Aorta (tissue), 5 donors: ENCODE results near the gene EDC3. TPM values are rescaled to one million over a fixed set of nuclear protein-coding genes. Genes with fewer than 3 reads are reported as not detected.

Experiments used
- ATAC-seq: fragments of 200-7000 bp; cut with Tn5 transposase; one replicate; pipeline ENCODE4 v1.9.1; 2022; ENCODE audit warnings: moderate library complexity; ENCODE audit not compliant: low FRiP score
- DNase-seq, 2 donors: peaks; one replicate each; pipeline ENCODE4 v3.0.0-alpha.2; 2020
- H3K27ac ChIP-seq, 2 donors: one replicate each; pipeline ENCODE4 v1.5.1; 2013; ENCODE audit warnings: low read length in 2 of 2, mild to moderate bottlenecking in 2 of 2, moderate library complexity in 2 of 2, control low read depth in 1 of 2, inconsistent platforms in 1 of 2, low read depth in 1 of 2
- H3K27me3 ChIP-seq, 2 donors: one replicate each; pipeline ENCODE4 v1.6.1; 2013; ENCODE audit warnings: control low read depth in 1 of 2, low read length in 1 of 2, mild to moderate bottlenecking in 1 of 2, moderate library complexity in 1 of 2; ENCODE audit not compliant: insufficient read depth in 2 of 2, control insufficient read depth in 1 of 2
- H3K36me3 ChIP-seq, 2 donors: one replicate each; pipeline ENCODE4 v1.6.1; 2013; ENCODE audit warnings: control low read depth in 1 of 2, low read length in 1 of 2, mild to moderate bottlenecking in 1 of 2; ENCODE audit not compliant: insufficient read depth in 2 of 2, control insufficient read depth in 1 of 2
- H3K4me1 ChIP-seq, 2 donors: one replicate each; pipeline ENCODE4 v1.6.1; 2013; ENCODE audit warnings: low read length in 2 of 2, control low read depth in 1 of 2, mild to moderate bottlenecking in 1 of 2, moderate library complexity in 1 of 2; ENCODE audit not compliant: insufficient read depth in 2 of 2, control insufficient read depth in 1 of 2
- H3K4me3 ChIP-seq, 2 donors: one replicate each; pipeline ENCODE4 v1.5.1; 2013; ENCODE audit warnings: low read length in 2 of 2, control low read depth in 1 of 2, mild to moderate bottlenecking in 1 of 2
- H3K9me3 ChIP-seq: one replicate; pipeline ENCODE4 v1.6.1; 2013; ENCODE audit warnings: mild to moderate bottlenecking, low read length; ENCODE audit not compliant: control insufficient read depth
- WGBS, 2 donors: extraction: QIAGEN DNeasy Blood & Tissue Kit; methylation state at CpG; one replicate each; pipeline ENCODE4 v1.1.7; 2013; 5-methylcytosine and 5-hydroxymethylcytosine counted together
- intact Hi-C, 2 donors: fragments of 100-400 bp; cut with DNase I; formaldehyde crosslinking; loops; one replicate each; pipeline versions ENCODE4 v1.14.2 to v1.15.0; 2022
- polyA plus RNA-seq, 2 donors: library from polyadenylated mRNA; stranded (reverse); fragments of 200-250 nt; gene quantifications; one replicate each; pipeline ENCODE4 v1.2.3, GENCODE V29; 2013
- total RNA-seq, 2 donors: library from RNA; stranded (reverse); fragmentation: NEBNext Ultra II Directional; extraction: Animal tissue kit (Norgen Biotek cat#: 25700); gene quantifications; one replicate each; pipeline ENCODE4 v1.2.1, GENCODE V29; 2021
- donor health status: healthy with polysubstance abuse.
- donor health status: Bipolar disorder and iron deficiency.
- donor health status: DM: no; HTN: no; CAD: no.
- donor health status: DM: no; HTN: no; CAD: no.
- donor health status: DM: yes; HTN: yes; CAD: no.

EDC3 gene
- total and polyA plus RNA-seq, 4 donors, result 13.4 to 30.8 (median 24.2) TPM

DNA sequence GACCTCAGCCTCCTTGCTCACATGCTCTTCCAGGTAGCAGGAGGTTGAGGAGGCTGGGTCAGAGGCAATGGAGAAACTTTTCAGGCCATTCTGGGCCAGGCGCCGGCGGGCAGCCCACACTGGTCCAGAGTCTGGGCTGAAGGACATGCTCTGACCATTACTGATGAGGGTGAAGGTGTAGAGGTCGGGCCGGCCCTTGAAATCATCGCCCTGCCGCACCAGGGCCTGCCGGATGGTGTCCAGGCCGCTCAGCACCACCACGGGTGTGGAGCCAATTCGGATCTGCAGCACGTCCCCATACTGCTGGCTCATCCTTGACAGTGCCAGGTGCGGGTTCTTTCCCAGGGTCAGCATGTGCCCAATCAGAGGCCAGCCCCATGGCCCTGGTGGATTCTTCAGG, 26.8 kb upstream of the EDC3 start:
- Histone ChIP-seq H3K9me3 (no peaks in the 10 kb centered on the region), H3K27me3 (no peaks in the 10 kb centered on the region), H3K4me1 (no peaks in the 10 kb centered on the region), H3K4me3 (no peak overlapping the region), H3K27ac (no peak overlapping the region), H3K36me3 (no peaks in the 10 kb centered on the region)
- ATAC-seq (no peak), DNase-seq (no peak)
- intact Hi-C loops, result no loop called here
- WGBS, 2 donors, result 83 to 86% methylated on average over 13 of the region's 13 CpGs

DNA sequence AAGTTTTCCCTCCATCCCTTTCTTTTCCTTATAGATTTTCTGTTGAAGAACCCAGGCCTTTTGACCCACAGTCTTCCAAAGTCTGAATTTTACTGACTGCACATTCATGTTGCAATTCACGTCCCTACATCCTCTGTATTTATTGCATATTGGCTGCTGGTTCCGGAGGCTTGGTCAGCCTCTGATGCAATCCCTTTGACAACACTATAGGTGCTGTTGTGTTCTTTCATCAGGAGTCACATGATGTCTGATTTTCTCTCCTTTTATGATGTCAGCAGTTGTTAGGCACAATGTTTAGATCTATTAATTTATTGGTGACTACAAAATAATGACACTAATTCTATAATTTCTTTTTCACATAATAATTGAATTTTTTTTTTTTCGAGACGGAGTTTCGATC, 20.8 kb upstream of the EDC3 start:
- 80 to 81% methylated on average over 5 of the region's 5 CpGs for WGBS, 2 donors

GRCh38 chr15:74712311-74712710, 16.5 kb upstream of the EDC3 start:
- no peaks in the 10 kb centered on the region for H3K9me3 ChIP-seq
- ATAC-seq, result no peak
- H3K4me1 ChIP-seq, result no peaks in the 10 kb centered on the region
- H3K4me3 ChIP-seq, result no peak overlapping the region
- H3K27me3 ChIP-seq, result no peaks in the 10 kb centered on the region
- intact Hi-C loops, result no loop called here
- 75% methylated on average over 3 of the region's 3 CpGs for WGBS, 2 donors
- no peak overlapping the region for H3K27ac ChIP-seq
- no peaks in the 10 kb centered on the region for H3K36me3 ChIP-seq
- DNase-seq, result no peak

More for the DNA sequence above, 20.8 kb upstream of the EDC3 start:
- Histone ChIP-seq H3K27me3 (no peaks in the 10 kb centered on the region), H3K4me3 (no peak overlapping the region), H3K9me3 (no peaks in the 10 kb centered on the region), H3K36me3 (no peaks in the 10 kb centered on the region), H3K4me1 (no peaks in the 10 kb centered on the region), H3K27ac (no peak overlapping the region)
- no peak for ATAC-seq
- DNase-seq, result no peak
- intact Hi-C loops, result no loop called here

DNA sequence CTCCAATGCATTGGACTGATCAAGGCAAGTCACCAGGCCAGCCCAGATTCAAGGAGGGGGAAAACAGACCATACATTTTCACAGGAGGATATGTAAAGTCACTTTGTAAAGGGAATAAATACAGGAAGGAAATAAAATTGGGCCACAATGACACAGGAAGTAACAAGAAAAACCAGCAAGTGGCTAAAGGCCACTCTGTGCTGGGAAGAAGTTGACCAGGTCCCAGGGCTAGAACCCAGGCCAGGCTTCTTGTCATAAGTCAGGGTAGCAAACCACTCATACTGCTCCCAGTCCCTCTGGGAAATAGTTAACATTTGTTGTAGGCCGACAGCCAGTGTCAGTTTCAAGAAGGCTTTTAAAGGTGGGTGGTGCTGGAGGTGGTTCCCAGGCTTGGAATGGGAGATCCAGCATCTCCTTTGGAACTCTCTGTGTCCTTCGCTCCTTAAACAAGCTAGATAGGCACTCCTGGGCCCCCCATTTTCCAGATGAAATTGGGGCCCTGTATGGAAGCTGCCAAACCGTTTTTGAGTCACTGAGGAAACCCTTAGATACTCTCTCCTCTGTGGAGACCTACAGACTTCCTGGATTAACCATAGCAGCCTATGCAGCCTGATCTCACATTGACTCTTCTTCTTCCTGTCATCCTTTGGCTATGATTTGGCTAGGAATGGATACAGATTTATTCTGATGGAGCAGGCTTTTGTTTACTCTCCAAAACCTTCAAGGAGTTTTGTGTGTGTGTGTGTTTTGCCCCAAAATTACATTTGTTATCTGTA, 14.7 kb upstream of the EDC3 start:
- Histone ChIP-seq H3K27me3 (no peaks in the 10 kb centered on the region), H3K27ac (no peak overlapping the region), H3K9me3 (no peaks in the 10 kb centered on the region), H3K36me3 (no peaks in the 10 kb centered on the region), H3K4me1 (no peaks in the 10 kb centered on the region), H3K4me3 (no peak overlapping the region)
- 42 to 49% methylated on average over 3 of the region's 3 CpGs for WGBS, 2 donors
- intact Hi-C loops, result no loop called here
- no peak for ATAC-seq
- DNase-seq, result no peak

- H3K27me3 ChIP-seq, result no peaks in the 10 kb centered on the region
- WGBS, 2 donors, result 48 to 59% methylated on average over 3 of the region's 3 CpGs
- ATAC-seq (no peak), DNase-seq (no peak)
- H3K4me3 ChIP-seq, result no peak overlapping the region
- H3K36me3 ChIP-seq, result no peaks in the 10 kb centered on the region
- no peaks in the 10 kb centered on the region for H3K9me3 ChIP-seq
- H3K4me1 ChIP-seq, result no peaks in the 10 kb centered on the region
- intact Hi-C loops, result no loop called here
- H3K27ac ChIP-seq, result no peak overlapping the region
Observed at GRCh38 chr15:74709892-74710291, 14.1 kb upstream of the EDC3 start.

- H3K27ac ChIP-seq, result no peak overlapping the region
- no peak for DNase-seq
- 51 to 60% methylated on average over 1 of the region's 1 CpG for WGBS, 2 donors
- no peak overlapping the region for H3K4me3 ChIP-seq
- no peaks in the 10 kb centered on the region for H3K9me3 ChIP-seq
- H3K27me3 ChIP-seq, result no peaks in the 10 kb centered on the region
- ATAC-seq, result no peak
- no peaks in the 10 kb centered on the region for H3K4me1 ChIP-seq
- H3K36me3 ChIP-seq, result no peaks in the 10 kb centered on the region
- intact Hi-C loops, result no loop called here
Observed at GRCh38 chr15:74709011-74709410, 13.2 kb upstream of the EDC3 start.

DNA sequence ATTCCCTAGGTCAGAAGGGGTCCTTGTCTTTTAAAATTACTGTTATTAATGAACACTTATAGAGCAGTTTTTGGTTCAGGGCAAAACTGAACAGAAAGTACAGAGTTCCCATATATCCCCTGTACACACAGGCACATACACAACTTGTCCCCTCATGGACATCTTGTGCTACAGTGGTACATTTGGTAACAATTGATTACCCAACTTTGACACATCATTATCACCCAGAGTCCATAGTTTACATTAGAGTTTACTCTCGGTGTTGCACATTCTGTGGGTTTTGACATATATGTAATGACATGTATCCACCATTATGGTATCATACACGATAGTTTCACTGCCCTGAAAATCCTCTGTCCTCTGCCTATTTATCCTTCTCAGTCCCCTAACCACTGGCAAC, 984 bp upstream of the EDC3 start:
- 45 to 63% methylated on average over 2 of the region's 2 CpGs for WGBS, 2 donors

DNA sequence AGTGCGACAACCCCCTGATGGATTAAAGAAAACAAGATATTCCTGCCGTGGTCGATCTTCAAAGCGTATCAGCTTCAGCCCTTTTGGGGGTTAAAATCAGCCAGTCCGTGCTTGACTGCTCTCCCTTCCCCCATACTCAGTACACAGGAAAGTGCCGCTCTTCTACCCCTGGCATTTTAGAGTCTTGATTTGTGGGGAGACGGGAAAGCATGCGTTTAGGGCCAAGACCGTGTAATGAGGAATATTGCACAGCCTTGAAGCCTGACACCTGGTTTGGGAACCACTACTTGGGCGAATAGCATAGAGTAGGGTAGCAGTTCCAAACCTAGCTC, 540 bp upstream of the EDC3 start:
- no peak for DNase-seq
- 4 to 6% methylated on average over 10 of the region's 10 CpGs for WGBS, 2 donors
- no peak for ATAC-seq
- Histone ChIP-seq H3K36me3 (no peaks in the 10 kb centered on the region), H3K27ac (no peak overlapping the region), H3K9me3 (no peaks in the 10 kb centered on the region), H3K4me1 (no peaks in the 10 kb centered on the region), H3K27me3 (no peaks in the 10 kb centered on the region), H3K4me3 (peak overlapping the region; percentile 53 to 56)
- intact Hi-C loops, result no loop called here

More for the DNA sequence above, 984 bp upstream of the EDC3 start:
- H3K4me3 ChIP-seq, result peak overlapping the region in 1 of 2 donors; percentile 56
- H3K9me3 ChIP-seq, result no peaks in the 10 kb centered on the region
- H3K4me1 ChIP-seq, result no peaks in the 10 kb centered on the region
- no peak for DNase-seq
- H3K27ac ChIP-seq, result no peak overlapping the region
- H3K27me3 ChIP-seq, result no peaks in the 10 kb centered on the region
- intact Hi-C loops, result no loop called here
- ATAC-seq, result no peak
- no peaks in the 10 kb centered on the region for H3K36me3 ChIP-seq

GRCh38 chr15:74692327-74692726, 3.5 kb downstream of the EDC3 start:
- Histone ChIP-seq H3K4me1 (no peaks in the 10 kb centered on the region), H3K36me3 (no peaks in the 10 kb centered on the region), H3K27ac (no peak overlapping the region), H3K9me3 (no peaks in the 10 kb centered on the region), H3K27me3 (no peaks in the 10 kb centered on the region), H3K4me3 (no peak overlapping the region)
- intact Hi-C loops, result no loop called here
- 65 to 86% methylated on average over 1 of the region's 1 CpG for WGBS, 2 donors
- DNase-seq, result no peak
- no peak for ATAC-seq
